B cell (primary cell): ENCODE data around the gene MPDU1. TPM values are rescaled to one million over a fixed set of nuclear protein-coding genes. Genes with fewer than 3 reads are reported as not detected.

Experiments
- ATAC-seq: fragments of 200-7000 bp; cut with Tn5 transposase; one replicate; pipeline ENCODE4 v1.10.0; 2021; ENCODE audit warnings: low read depth, mild to moderate bottlenecking, moderate number of reproducible peaks, moderate library complexity
- CTCF ChIA-PET: fragments of 350-600 bp; sonication (Branson Sonifier 250); formaldehyde crosslinking; loops from one replicate; lab custom pipeline; 2021; ENCODE audit warnings: antibody characterized with exemption, inconsistent platforms; lab: Charles Lee
- POLR2A ChIA-PET: fragments of 350-600 bp; sonication (Branson Sonifier 250); formaldehyde crosslinking; loops from one replicate; lab custom pipeline; 2021; ENCODE audit warnings: antibody characterized with exemption; lab: Charles Lee
- DNase-seq: peaks from one replicate; pipeline ENCODE4 v3.0.0; 2013
- H2AFZ ChIP-seq: 2 replicates; pipeline ENCODE4 v1.6.1; 2012; ENCODE audit warnings: mild to moderate bottlenecking, low read depth, low read length; ENCODE audit not compliant: insufficient read depth, poor library complexity, severe bottlenecking
- H3K27ac ChIP-seq, 2 donors: 1 replicate in 1 of 2; 2 replicates in 1 of 2; pipeline ENCODE4 v1.5.1; 2012 to 2013; ENCODE audit warnings: low read length in 2 of 2, mild to moderate bottlenecking in 2 of 2, moderate library complexity in 1 of 2
- H3K27me3 ChIP-seq, 4 experiments: fragments of 200-600 bp in 1 of 4; sonication (generic) in 1 of 4; replicated peaks in 1 of 4; 1 replicate in 2 of 4; 2 replicates in 2 of 4; pipeline versions ENCODE4 v1.6.1 to v1.7.0; 2013 to 2016; ENCODE audit warnings: low read length in 3 of 4, mild to moderate bottlenecking in 2 of 4, mixed read lengths in 1 of 4, moderate library complexity in 1 of 4; ENCODE audit not compliant: insufficient read depth in 4 of 4, control insufficient read depth in 3 of 4; ENCODE audit errors: control extremely low read depth in 1 of 4
- H3K36me3 ChIP-seq, 2 experiments: replicated peaks in 1 of 2; 1 replicate in 1 of 2; 2 replicates in 1 of 2; pipeline versions ENCODE4 v1.6.1 to v1.7.1; 2013; ENCODE audit warnings: low read length in 1 of 2; ENCODE audit not compliant: insufficient read depth in 2 of 2, control insufficient read depth in 1 of 2; ENCODE audit errors: control extremely low read depth in 1 of 2, extremely low read depth in 1 of 2
- H3K4me1 ChIP-seq, 2 donors: fragments of 200-600 bp in 1 of 2; sonication (generic) in 1 of 2; 1 replicate in 1 of 2; 2 replicates in 1 of 2; pipeline versions ENCODE4 v1.5.1 to v1.6.1; 2013 to 2017; ENCODE audit warnings: low read length in 2 of 2; ENCODE audit not compliant: control insufficient read depth in 2 of 2, insufficient read depth in 2 of 2
- H3K4me2 ChIP-seq: replicated peaks from 2 replicates; pipeline ENCODE3; 2012; ENCODE audit warnings: mild to moderate bottlenecking, low read depth, low read length; ENCODE audit not compliant: poor library complexity, severe bottlenecking
- H3K4me3 ChIP-seq, 5 experiments: fragments of 200-600 bp in 1 of 5; sonication (generic) in 1 of 5; 1 replicate in 3 of 5; 2 replicates in 2 of 5; pipeline versions ENCODE4 v1.5.1 to v1.7.0; 2011 to 2016; ENCODE audit warnings: low read length in 4 of 5, mild to moderate bottlenecking in 4 of 5, low read depth in 2 of 5, control low read depth in 1 of 5, moderate library complexity in 1 of 5; ENCODE audit not compliant: insufficient read depth in 1 of 5; ENCODE audit errors: control extremely low read depth in 1 of 5, extremely low read depth in 1 of 5
- H3K79me2 ChIP-seq: fragments of 200-600 bp; sonication (generic); one replicate; pipeline ENCODE4 v1.6.0; 2016; ENCODE audit warnings: low read length; ENCODE audit not compliant: control insufficient read depth, insufficient read depth
- H3K9ac ChIP-seq: fragments of 200-600 bp; sonication (generic); 2 replicates; pipeline ENCODE4 v1.6.1; 2017; ENCODE audit warnings: mild to moderate bottlenecking, low read length, moderate library complexity
- H3K9me3 ChIP-seq, 3 donors: one replicate each; pipeline versions ENCODE4 v1.6.1 to v1.7.1; 2013; ENCODE audit warnings: low read length in 2 of 3; ENCODE audit not compliant: control insufficient read depth in 2 of 3, insufficient read depth in 1 of 3; ENCODE audit errors: control extremely low read depth in 1 of 3
- H4K20me1 ChIP-seq: 2 replicates; pipeline ENCODE4 v1.6.0; 2012; ENCODE audit warnings: mild to moderate bottlenecking, low read length; ENCODE audit not compliant: insufficient read depth, control insufficient read depth, poor library complexity, severe bottlenecking
- H3K27ac Mint-ChIP-seq: one replicate; pipeline ENCODE4 v1.8.0; 2021; ENCODE audit warnings: mixed read lengths
- H3K27me3 Mint-ChIP-seq: one replicate; pipeline ENCODE4 v1.8.0; 2021; ENCODE audit warnings: mixed read lengths
- H3K4me1 Mint-ChIP-seq: one replicate; pipeline ENCODE4 v1.8.0; 2021; ENCODE audit warnings: mixed read lengths
- H3K4me3 Mint-ChIP-seq: one replicate; pipeline ENCODE4 v1.8.0; 2021; ENCODE audit warnings: mixed read lengths
- H3K9me3 Mint-ChIP-seq: one replicate; pipeline ENCODE4 v1.8.0; 2022; ENCODE audit warnings: mixed read lengths; ENCODE audit not compliant: insufficient read depth
- EZH2 ChIP-seq: IDR thresholded peaks from 2 replicates; pipeline ENCODE4 v1.6.1; 2012; ENCODE audit warnings: borderline replicate concordance, low read depth, mild to moderate bottlenecking, moderate library complexity, low read length; ENCODE audit not compliant: insufficient read depth, poor library complexity, severe bottlenecking
- WGBS: methylation state at CpG from one replicate; pipeline ENCODE4 v1.1.5; 2013; ENCODE audit warnings: missing lambda C conversion rate; ENCODE audit not compliant: insufficient coverage; 5-methylcytosine and 5-hydroxymethylcytosine counted together
- intact Hi-C: fragments of 100-400 bp; cut with micrococcal nuclease; formaldehyde crosslinking; loops from one replicate; pipeline ENCODE4 v1.10.0; 2022
- polyA plus RNA-seq: library from polyadenylated mRNA; depleted of rRNA; stranded (reverse); fragments of >200 nt; gene quantifications from 2 replicates; pipeline ENCODE4 v1.2.3, GENCODE V29; 2012
- total RNA-seq, 2 donors: library from RNA; stranded (reverse); fragments of 120-200 nt in 1 of 2; gene quantifications; 1 replicate in 1 of 2; 2 replicates in 1 of 2; pipeline versions ENCODE4 v1.2.3 to v1.2.4, GENCODE V29; 2013 to 2022
- TF ChIP-seq, protein P1 (sequence below): fragments of 200-600 bp; IDR thresholded peaks from one replicate; pipeline ENCODE4 v1.8.0; 2022; ENCODE audit warnings: antibody characterized with exemption, mild to moderate bottlenecking

Gene MPDU1
- total and polyA plus RNA-seq, 2 donors (not counting 1 experiment from before 2014, with no cell fraction given): 31.7 to 51.5 TPM

DNA sequence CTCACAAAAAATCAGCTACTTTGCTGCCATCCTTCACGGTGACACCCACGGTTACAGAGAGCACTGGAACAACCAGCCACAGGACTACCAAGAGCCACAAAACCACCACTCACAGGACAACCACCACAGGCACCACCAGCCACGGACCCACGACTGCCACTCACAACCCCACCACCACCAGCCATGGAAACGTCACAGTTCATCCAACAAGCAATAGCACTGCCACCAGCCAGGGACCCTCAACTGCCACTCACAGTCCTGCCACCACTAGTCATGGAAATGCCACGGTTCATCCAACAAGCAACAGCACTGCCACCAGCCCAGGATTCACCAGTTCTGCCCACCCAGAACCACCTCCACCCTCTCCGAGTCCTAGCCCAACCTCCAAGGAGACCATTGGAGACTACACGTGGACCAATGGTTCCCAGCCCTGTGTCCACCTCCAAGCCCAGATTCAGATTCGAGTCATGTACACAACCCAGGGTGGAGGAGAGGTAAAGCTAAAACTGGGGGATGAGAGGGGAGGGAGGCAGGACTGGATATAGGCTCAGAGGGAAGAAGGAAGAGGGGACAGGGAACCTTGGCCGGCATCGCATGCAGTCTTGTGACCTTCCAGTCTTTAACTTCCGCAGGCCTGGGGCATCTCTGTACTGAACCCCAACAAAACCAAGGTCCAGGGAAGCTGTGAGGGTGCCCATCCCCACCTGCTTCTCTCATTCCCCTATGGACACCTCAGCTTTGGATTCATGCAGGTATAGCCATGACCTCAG, 3.6 kb upstream of the MPDU1 start:
- ATAC-seq (no peak), DNase-seq (peak; percentile 19)
- 65% methylated on average over 8 of the region's 12 CpGs for WGBS
- TF ChIP-seq EZH2: no peak
- TF ChIP-seq, protein P1, sequence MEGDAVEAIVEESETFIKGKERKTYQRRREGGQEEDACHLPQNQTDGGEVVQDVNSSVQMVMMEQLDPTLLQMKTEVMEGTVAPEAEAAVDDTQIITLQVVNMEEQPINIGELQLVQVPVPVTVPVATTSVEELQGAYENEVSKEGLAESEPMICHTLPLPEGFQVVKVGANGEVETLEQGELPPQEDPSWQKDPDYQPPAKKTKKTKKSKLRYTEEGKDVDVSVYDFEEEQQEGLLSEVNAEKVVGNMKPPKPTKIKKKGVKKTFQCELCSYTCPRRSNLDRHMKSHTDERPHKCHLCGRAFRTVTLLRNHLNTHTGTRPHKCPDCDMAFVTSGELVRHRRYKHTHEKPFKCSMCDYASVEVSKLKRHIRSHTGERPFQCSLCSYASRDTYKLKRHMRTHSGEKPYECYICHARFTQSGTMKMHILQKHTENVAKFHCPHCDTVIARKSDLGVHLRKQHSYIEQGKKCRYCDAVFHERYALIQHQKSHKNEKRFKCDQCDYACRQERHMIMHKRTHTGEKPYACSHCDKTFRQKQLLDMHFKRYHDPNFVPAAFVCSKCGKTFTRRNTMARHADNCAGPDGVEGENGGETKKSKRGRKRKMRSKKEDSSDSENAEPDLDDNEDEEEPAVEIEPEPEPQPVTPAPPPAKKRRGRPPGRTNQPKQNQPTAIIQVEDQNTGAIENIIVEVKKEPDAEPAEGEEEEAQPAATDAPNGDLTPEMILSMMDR: no peak
- H3K27ac Mint-ChIP-seq: peak overlapping the region; percentile 93
- H3K9me3 Mint-ChIP-seq: no peaks in the 10 kb centered on the region
- H4K20me1 ChIP-seq: peaks cover 38% of the 10 kb centered on the region
- intact Hi-C loops: loop anchor here (10.0 kb wide), 2 partner anchors 535 to 565 kb away; partner anchors contain the start of genes RNASEK and SLC16A11
- POLR2A ChIA-PET: interaction anchor here (0.5 to 1.4 kb wide), 9 partner anchors 18 to 921 kb away, joined by 3 to 6 read pairs (median 3); partner anchors contain the start of genes ATP1B2, FXR2, NEURL4 and SENP3
- H3K36me3 ChIP-seq: peaks cover 15 to 46% of the 10 kb centered on the region in 2 experiments
- peak overlapping the region; percentile 70 to 71 for H3K27ac ChIP-seq
- no peaks in the 10 kb centered on the region for H3K27me3 ChIP-seq
- H3K4me2 ChIP-seq: peak overlapping the region; percentile 66
- peaks cover 53 to 70% of the 10 kb centered on the region in 2 donors for H3K4me1 ChIP-seq
- peak overlapping the region in 4 of 5 experiments; percentile 4 to 41 (median 21) for H3K4me3 ChIP-seq
- H3K9me3 ChIP-seq: no peaks in the 10 kb centered on the region
- peaks cover 82% of the 10 kb centered on the region for H3K4me1 Mint-ChIP-seq
- peak overlapping the region; percentile 80 for H3K4me3 Mint-ChIP-seq
- H2AFZ ChIP-seq: no peak overlapping the region
- peaks cover 46% of the 10 kb centered on the region for H3K79me2 ChIP-seq
- peak overlapping the region; percentile 19 for H3K9ac ChIP-seq
- H3K27me3 Mint-ChIP-seq: no peaks in the 10 kb centered on the region
- CTCF ChIA-PET: interaction anchor here (1.0 to 3.9 kb wide), 7 partner anchors 10 to 107 kb away, joined by 3 to 23 read pairs (median 11); partner anchors contain the start of genes SENP3, SOX15, TP53 and WRAP53
